HepG2 (cell line): ENCODE measurements around the gene COL5A1. TPM values are rescaled to one million over a fixed set of nuclear protein-coding genes. Genes with fewer than 3 reads are reported as not detected.

Source experiments
- ATAC-seq: fragments of 200-7000 bp; cut with Tn5 transposase; 3 replicates; pipeline ENCODE4 v1.9.1; 2020; ENCODE audit warnings: mild to moderate bottlenecking, moderate library complexity
- BruUV-seq: library from RNA; stranded (reverse); fragments of 400-500 nt; replicated peaks from 2 replicates; lab custom pipeline; 2021; lab: Mats Ljungman, UMichigan
- CTCF ChIA-PET: fragments of 300-600 bp; formaldehyde crosslinking; extraction: SDS; loops from one replicate; lab custom pipeline; 2021; ENCODE audit warnings: low total read pairs, inconsistent platforms, low intra/inter-chr PET ratio; lab: Yijun Ruan, JAX
- POLR2A ChIA-PET: fragments of 350-600 bp; sonication (Branson Sonifier 250); formaldehyde crosslinking; loops from one replicate; lab custom pipeline; 2020; ENCODE audit warnings: antibody characterized with exemption, inconsistent platforms; lab: Yijun Ruan, JAX
- DNase-seq: peaks from one replicate; pipeline ENCODE4 v3.0.0-alpha.2; 2015; ENCODE audit warnings: low spot score
- FAIRE-seq: peaks from 3 replicates; lab custom pipeline; 2011; peaks lifted over from hg19 to GRCh38; lab: Jason Lieb, UNC
- H2AFZ ChIP-seq: one replicate; pipeline ENCODE4 v1.6.1; 2011; ENCODE audit warnings: low read length, inconsistent platforms
- H3K27ac ChIP-seq: fragments of 300-600 bp; 3 replicates; pipeline ENCODE4 v1.8.0; 2011; ENCODE audit warnings: mixed run types, mild to moderate bottlenecking, mixed read lengths, low read length, inconsistent platforms; ENCODE audit not compliant: insufficient read depth; ENCODE audit errors: extremely low read length
- H3K27me3 ChIP-seq, 2 experiments: fragments of 200-600 bp in 1 of 2; 2 replicates in 1 of 2; 3 replicates in 1 of 2; pipeline versions ENCODE4 v1.6.0 to v1.8.0; 2011; ENCODE audit warnings: low read length in 2 of 2, mild to moderate bottlenecking in 2 of 2, moderate library complexity in 2 of 2, inconsistent platforms in 1 of 2; ENCODE audit not compliant: insufficient read depth in 2 of 2, control insufficient read depth in 1 of 2
- H3K36me3 ChIP-seq, 2 experiments: fragments of 200-600 bp in 1 of 2; replicated peaks in 1 of 2; 2 replicates in 1 of 2; 3 replicates in 1 of 2; pipeline versions ENCODE4 v1.5.1 to v1.8.0; 2011; ENCODE audit warnings: low read length in 2 of 2, inconsistent platforms in 1 of 2; ENCODE audit not compliant: insufficient read depth in 2 of 2, control insufficient read depth in 1 of 2
- H3K4me1 ChIP-seq: 2 replicates; pipeline ENCODE4 v1.5.1; 2012; ENCODE audit warnings: low read length, inconsistent platforms; ENCODE audit not compliant: insufficient read depth
- H3K4me2 ChIP-seq: 2 replicates; pipeline ENCODE4 v1.6.0; 2011; ENCODE audit warnings: low read depth, low read length, inconsistent platforms
- H3K4me3 ChIP-seq, 3 experiments: fragments of 200-600 bp in 1 of 3; sonication (generic), shearing (Covaris generic) in 1 of 3; replicated peaks in 1 of 3; 2 replicates each; pipeline ENCODE4 v1.5.1; 2011 to 2016; ENCODE audit warnings: low read length in 3 of 3, inconsistent platforms in 2 of 3, low read depth in 2 of 3, mild to moderate bottlenecking in 2 of 3, control low read depth in 1 of 3, mixed read lengths in 1 of 3; ENCODE audit not compliant: insufficient read depth in 1 of 3
- H3K79me2 ChIP-seq: one replicate; pipeline ENCODE4 v1.6.1; 2011; ENCODE audit warnings: low read length, inconsistent platforms; ENCODE audit not compliant: insufficient read depth
- H3K9ac ChIP-seq: 2 replicates; pipeline ENCODE4 v1.6.0; 2011; ENCODE audit warnings: mild to moderate bottlenecking, low read depth, low read length, inconsistent platforms; ENCODE audit not compliant: insufficient read depth
- H3K9me3 ChIP-seq: 2 replicates; pipeline ENCODE4 v1.5.1; 2012; ENCODE audit warnings: mild to moderate bottlenecking, low read length
- H4K20me1 ChIP-seq: 2 replicates; pipeline ENCODE4 v1.6.0; 2011; ENCODE audit warnings: inconsistent platforms, mild to moderate bottlenecking, low read length, moderate library complexity; ENCODE audit not compliant: insufficient read depth
- ATF5 ChIP-seq: sonication (generic); formaldehyde crosslinking; IDR thresholded peaks from 2 replicates; pipeline ENCODE4 v1.4.0; 2020; ENCODE audit warnings: mild to moderate bottlenecking, low read depth, missing genetic modification reagents
- BRCA1 ChIP-seq: sonication (generic); formaldehyde crosslinking; IDR thresholded peaks from 2 replicates; pipeline ENCODE4 v1.4.0; 2020; ENCODE audit warnings: missing genetic modification reagents
- FOXK1 ChIP-seq: sonication (generic); formaldehyde crosslinking; IDR thresholded peaks from 2 replicates; pipeline ENCODE4 v1.4.0; 2020; ENCODE audit warnings: low read depth, missing genetic modification reagents, borderline replicate concordance
- HCFC1 ChIP-seq: fragments of 150-350 bp; IDR thresholded peaks from 2 replicates; pipeline ENCODE4 v1.6.1; 2014; ENCODE audit warnings: low read depth, low read length
- LBX2 ChIP-seq: sonication (generic); formaldehyde crosslinking; IDR thresholded peaks from 2 replicates; pipeline ENCODE4 v1.5.0; 2020; ENCODE audit warnings: missing genetic modification reagents, mild to moderate bottlenecking, borderline replicate concordance
- NFE2 ChIP-seq: sonication (generic); formaldehyde crosslinking; IDR thresholded peaks from 2 replicates; pipeline ENCODE4 v1.4.0; 2020; ENCODE audit warnings: missing genetic modification reagents
- RBM22 ChIP-seq: fragments of 200-400 bp; formaldehyde crosslinking; optimal IDR thresholded peaks from 2 replicates; pipeline ENCODE3; 2017; ENCODE audit warnings: mild to moderate bottlenecking, low read length, moderate library complexity
- SYNCRIP ChIP-seq: fragments of 200-400 bp; formaldehyde crosslinking; IDR thresholded peaks from 2 replicates; pipeline ENCODE4 v1.6.1; 2018; ENCODE audit warnings: mild to moderate bottlenecking, low read depth, low read length; ENCODE audit not compliant: insufficient read depth
- ZKSCAN1 ChIP-seq: fragments of 150-350 bp; IDR thresholded peaks from 2 replicates; pipeline ENCODE4 v1.6.1; 2014; ENCODE audit warnings: low read length
- ZMYM2 ChIP-seq: sonication (generic); formaldehyde crosslinking; IDR thresholded peaks from 2 replicates; pipeline ENCODE4 v1.8.0; 2022; ENCODE audit warnings: mild to moderate bottlenecking, missing genetic modification reagents
- ZNF138 ChIP-seq: sonication (generic); formaldehyde crosslinking; IDR thresholded peaks from 2 replicates; pipeline ENCODE4 v1.5.0; 2020; ENCODE audit warnings: mild to moderate bottlenecking, low read depth, missing genetic modification reagents
- ZNF317 ChIP-seq: sonication (generic); formaldehyde crosslinking; IDR thresholded peaks from 2 replicates; pipeline ENCODE4 v1.5.0; 2020; ENCODE audit warnings: mild to moderate bottlenecking, missing genetic modification reagents
- ZNF337 ChIP-seq: sonication (generic); formaldehyde crosslinking; IDR thresholded peaks from 2 replicates; pipeline ENCODE4 v1.5.1; 2020; ENCODE audit warnings: missing genetic modification reagents, low read depth, mild to moderate bottlenecking, borderline replicate concordance
- ZNF598 ChIP-seq: sonication (generic); formaldehyde crosslinking; IDR thresholded peaks from 2 replicates; pipeline ENCODE4 v1.5.1; 2020; ENCODE audit warnings: mild to moderate bottlenecking, missing genetic modification reagents, borderline replicate concordance
- ZNF777 ChIP-seq: sonication (generic); formaldehyde crosslinking; IDR thresholded peaks from 2 replicates; pipeline ENCODE4 v1.4.0; 2020; ENCODE audit warnings: missing genetic modification reagents
- ZNF788 ChIP-seq: sonication (generic); formaldehyde crosslinking; IDR thresholded peaks from 2 replicates; pipeline ENCODE4 v1.5.0; 2020; ENCODE audit warnings: mild to moderate bottlenecking, missing genetic modification reagents, borderline replicate concordance
- WGBS: methylation state at CpG from one replicate; pipeline ENCODE4 v1.1.6; 2017; ENCODE audit warnings: low lambda C conversion rate; 5-methylcytosine and 5-hydroxymethylcytosine counted together
- in situ Hi-C: cut with HindIII; loops from 2 replicates; pipeline ENCODE4 v1.10.0; 2017; ENCODE audit warnings: low pct_unique_long_range_greater_than_20kb; ENCODE audit not compliant: extremely low pct_ligation_motif_present
- intact Hi-C: fragments of 100-400 bp; cut with micrococcal nuclease; formaldehyde crosslinking; loops from one replicate; pipeline ENCODE4 v1.10.0; 2022; ENCODE audit not compliant: unreplicated experiment
- polyA plus RNA-seq, 8 experiments: library from polyadenylated mRNA; depleted of rRNA in 3 of 8; stranded (reverse) in 7 of 8; unstranded in 1 of 8; fragments of >200 nt; fragmentation: Illumina TruSeq in 4 of 8; extraction: Trizol in 4 of 8; gene quantifications; 2 replicates each; pipeline versions ENCODE4 v1.2.1 to v1.2.3, GENCODE V29; 2011 to 2016; ENCODE audit warnings: low read depth in 4 of 8, missing spikeins in 1 of 8, mixed read lengths in 1 of 8; ENCODE audit not compliant: insufficient read depth in 1 of 8
- total RNA-seq, 5 experiments: library from RNA; depleted of rRNA; stranded (reverse); fragments of >200 nt; fragmentation: Illumina TruSeq; extraction: Trizol; gene quantifications; 2 replicates each; pipeline ENCODE4 v1.2.3, GENCODE V29; 2016; ENCODE audit warnings: low read depth in 1 of 5

The COL5A1 gene
- total and polyA plus RNA-seq, 2 of the 13 experiments (the other 11 are each of a cell fraction or from before 2014, with no cell fraction given): not detected

DNA sequence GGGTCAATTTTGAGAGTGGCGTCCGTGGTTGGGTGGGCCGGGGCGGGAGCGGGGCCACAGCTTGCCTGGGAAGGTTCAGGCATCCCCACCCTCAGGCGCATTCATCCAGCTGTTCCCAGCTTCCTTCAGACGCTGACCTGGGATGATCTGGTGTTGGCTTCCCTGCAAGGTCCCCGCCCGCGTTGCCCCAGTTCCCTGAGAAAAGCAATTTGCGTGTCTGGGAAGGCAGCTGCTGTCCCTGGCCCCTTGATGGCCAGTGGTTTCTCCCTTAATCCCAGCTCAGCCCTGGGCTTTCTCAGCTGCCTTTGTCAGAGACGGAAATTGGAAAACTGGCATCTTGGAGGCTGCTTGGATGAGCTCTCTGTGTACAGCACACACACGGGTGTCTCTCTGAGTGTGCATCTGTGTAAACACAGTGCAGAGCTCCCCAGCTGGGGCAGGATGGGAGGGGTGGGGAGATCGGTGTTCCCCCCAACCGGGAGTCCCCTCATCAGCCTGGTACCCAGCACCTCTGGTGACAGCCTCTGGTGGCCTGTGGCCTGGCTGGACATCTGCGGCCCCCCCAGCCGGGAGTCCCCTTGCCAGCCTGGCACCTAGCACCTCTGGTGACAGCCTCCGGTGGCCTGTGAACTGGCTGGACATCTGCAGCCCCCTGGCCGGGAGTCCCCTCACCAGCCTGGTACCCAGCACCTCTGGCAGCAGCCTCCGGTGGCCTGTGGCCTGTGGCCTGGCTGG lies 94.0 kb downstream of the COL5A1 start:
- ATAC-seq: no peak
- H3K4me2 ChIP-seq: no peak overlapping the region
- TF ChIP-seq ATF5 (CRISPR knock-in tag) (no peak), ZKSCAN1 (no peak), RBM22 (no peak), LBX2 (CRISPR knock-in tag) (no peak), ZNF317 (CRISPR knock-in tag) (no peak), SYNCRIP (no peak), ZNF777 (CRISPR knock-in tag) (no peak), NFE2 (CRISPR knock-in tag) (no peak), BRCA1 (CRISPR knock-in tag) (no peak), FOXK1 (no peak), ZNF138 (CRISPR knock-in tag) (no peak), HCFC1 (no peak), ZMYM2 (CRISPR knock-in tag) (no peak), ZNF598 (CRISPR knock-in tag) (no peak), ZNF788 (no peak), ZNF337 (CRISPR knock-in tag) (no peak)
- TF ChIP-seq, all 625 proteins: peak for 0
- no peaks in the 10 kb centered on the region for H3K36me3 ChIP-seq
- H3K79me2 ChIP-seq: no peaks in the 10 kb centered on the region
- no TSS peak for BruUV-seq
- intact Hi-C loops: loop anchor here (5.0 kb wide), 1 partner anchor 288 kb away; no protein-coding TSS in a partner anchor
- FAIRE-seq (no peak), DNase-seq (no peak)
- H4K20me1 ChIP-seq: 0 out of 2 replicates have a peak, but pooled peaks cover 3% of the 10 kb centered on the region
- H2AFZ ChIP-seq: no peak overlapping the region
- in situ Hi-C loops: loop anchor here (5.0 to 10.0 kb wide), 2 partner anchors 38 to 281 kb away; no protein-coding TSS in a partner anchor
- no peak overlapping the region for H3K9ac ChIP-seq
- POLR2A ChIA-PET: no interaction called here
- H3K27ac ChIP-seq: no peak overlapping the region
- WGBS: 50% methylated on average over 14 of the region's 20 CpGs
- CTCF ChIA-PET: no interaction called here
- peaks cover 6 to 29% of the 10 kb centered on the region in 2 experiments for H3K27me3 ChIP-seq
- H3K4me1 ChIP-seq: 0 out of 2 replicates have a peak, but pooled peaks cover 7% of the 10 kb centered on the region
- no peak overlapping the region for H3K4me3 ChIP-seq
- no peaks in the 10 kb centered on the region for H3K9me3 ChIP-seq
